Rectal smooth muscle tissue (tissue), 1 donor: ENCODE results near the gene FMNL1.

Source experiments
- H3K27ac ChIP-seq: one replicate; pipeline ENCODE4 v1.7.0; 2013; ENCODE audit warnings: low read depth, low read length, inconsistent platforms
- H3K27me3 ChIP-seq: one replicate; pipeline ENCODE4 v1.7.0; 2013; ENCODE audit warnings: low read length; ENCODE audit not compliant: control insufficient read depth, insufficient read depth
- H3K36me3 ChIP-seq: one replicate; pipeline ENCODE4 v1.7.0; 2013; ENCODE audit warnings: low read length; ENCODE audit not compliant: control insufficient read depth, insufficient read depth
- H3K4me1 ChIP-seq: one replicate; pipeline ENCODE4 v1.7.0; 2013; ENCODE audit warnings: low read length; ENCODE audit not compliant: control insufficient read depth, insufficient read depth
- H3K4me3 ChIP-seq: one replicate; pipeline ENCODE4 v1.7.0; 2013; ENCODE audit warnings: low read length
- H3K9ac ChIP-seq: one replicate; pipeline ENCODE4 v1.7.0; 2013; ENCODE audit warnings: low read length

The FMNL1 gene

GRCh38 chr17:45270828-45271418, 49.2 kb downstream of the FMNL1 start:
- Histone ChIP-seq H3K9ac (no peak overlapping the region), H3K4me1 (no peaks in the 10 kb centered on the region), H3K4me3 (no peak overlapping the region), H3K27ac (no peak overlapping the region), H3K27me3 (no peaks in the 10 kb centered on the region), H3K36me3 (peaks cover 60% of the 10 kb centered on the region)

DNA sequence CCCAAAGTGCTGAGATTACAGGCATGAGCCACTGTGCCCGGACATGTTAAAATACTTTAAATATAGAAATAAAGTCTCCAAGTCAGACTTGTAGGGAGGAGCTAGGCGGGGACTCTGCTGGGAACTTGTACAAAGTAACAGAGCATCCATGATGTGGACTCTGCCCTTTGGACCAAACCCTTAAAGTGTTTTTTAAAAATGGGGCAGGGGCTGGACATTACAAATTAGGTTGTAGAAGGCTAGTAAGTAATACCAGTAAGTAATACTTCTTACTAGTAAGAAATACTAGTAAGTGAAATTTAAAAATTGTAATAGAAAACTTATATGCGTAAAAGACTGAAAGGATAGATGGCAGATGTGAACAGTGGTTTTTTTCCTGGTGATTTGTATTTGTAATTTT, 49.9 kb downstream of the FMNL1 start:
- peaks cover 59% of the 10 kb centered on the region for H3K36me3 ChIP-seq
- peaks cover 5% of the 10 kb centered on the region for H3K4me1 ChIP-seq
- no peak overlapping the region for H3K27ac ChIP-seq
- no peak overlapping the region for H3K9ac ChIP-seq
- H3K27me3 ChIP-seq: no peaks in the 10 kb centered on the region
- no peak overlapping the region for H3K4me3 ChIP-seq

DNA sequence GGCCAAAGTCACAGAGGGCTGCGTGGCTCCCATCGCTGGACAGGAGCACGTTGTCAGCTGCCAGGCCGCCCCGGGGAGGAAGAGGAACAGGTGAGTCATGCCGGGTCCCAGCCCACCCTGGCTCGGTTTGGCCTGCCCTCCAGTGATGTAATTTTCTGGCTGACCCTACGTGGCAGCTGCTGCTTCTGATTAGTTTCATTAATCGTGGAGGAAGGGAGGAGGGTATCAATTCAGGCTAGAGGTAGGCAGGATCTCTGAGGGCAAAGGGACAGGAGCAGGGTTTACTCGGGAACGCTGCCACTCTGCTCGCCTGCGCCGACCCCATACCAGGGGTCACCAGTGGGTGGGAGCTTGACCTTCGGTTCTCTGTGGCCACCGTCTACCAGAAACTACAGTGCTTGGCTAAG, 51.9 kb downstream of the FMNL1 start:
- no peak overlapping the region for H3K27ac ChIP-seq
- peaks cover 16% of the 10 kb centered on the region for H3K4me1 ChIP-seq
- no peak overlapping the region for H3K9ac ChIP-seq
- H3K27me3 ChIP-seq: no peaks in the 10 kb centered on the region
- H3K4me3 ChIP-seq: no peak overlapping the region
- peaks cover 42% of the 10 kb centered on the region for H3K36me3 ChIP-seq

- H3K4me3 ChIP-seq: no peak overlapping the region
- H3K27ac ChIP-seq: no peak overlapping the region
- H3K4me1 ChIP-seq: peaks cover 16% of the 10 kb centered on the region
- no peak overlapping the region for H3K9ac ChIP-seq
- no peaks in the 10 kb centered on the region for H3K27me3 ChIP-seq
- H3K36me3 ChIP-seq: peaks cover 39% of the 10 kb centered on the region
These were observed 52.3 kb downstream of the FMNL1 start for GRCh38 chr17:45274033-45274432.

GRCh38 chr17:45276031-45276430, 54.3 kb downstream of the FMNL1 start:
- no peak overlapping the region for H3K9ac ChIP-seq
- H3K4me3 ChIP-seq: no peak overlapping the region
- peaks cover 16% of the 10 kb centered on the region for H3K4me1 ChIP-seq
- H3K36me3 ChIP-seq: peaks cover 25% of the 10 kb centered on the region
- H3K27me3 ChIP-seq: no peaks in the 10 kb centered on the region
- peak overlapping the region; percentile 51 for H3K27ac ChIP-seq

DNA sequence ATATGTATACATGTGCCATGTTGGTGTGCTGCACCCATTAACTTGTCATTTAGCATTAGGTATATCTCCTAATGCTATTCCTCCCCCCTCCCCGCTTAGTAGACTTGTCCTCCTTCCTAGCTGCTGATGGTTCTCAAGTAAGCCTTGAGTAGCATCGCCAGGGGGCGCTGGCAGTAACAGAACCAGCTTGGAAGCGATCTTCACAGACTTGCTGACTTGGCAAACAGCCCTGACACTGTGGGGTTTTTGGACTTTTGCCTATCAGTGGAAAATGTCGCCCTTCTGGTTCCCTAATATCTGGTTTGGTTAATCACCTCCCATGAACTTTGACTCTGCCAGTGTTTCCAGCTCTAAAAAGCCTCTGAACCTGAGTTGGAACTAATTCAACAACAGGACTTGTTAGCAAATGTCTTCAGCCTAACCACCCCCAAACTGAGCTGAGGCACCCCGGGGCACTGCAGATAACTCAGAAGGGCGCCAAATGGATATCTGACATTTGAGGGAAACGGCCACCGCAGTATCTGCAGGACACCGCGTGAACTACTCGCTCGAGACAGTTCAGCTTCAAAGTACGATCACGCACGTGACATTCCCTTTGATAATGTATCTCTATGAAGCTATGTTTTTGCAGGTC, 55.6 kb downstream of the FMNL1 start:
- Histone ChIP-seq H3K4me1 (peaks cover 20% of the 10 kb centered on the region), H3K27me3 (no peaks in the 10 kb centered on the region), H3K9ac (no peak overlapping the region), H3K36me3 (peaks cover 21% of the 10 kb centered on the region), H3K4me3 (no peak overlapping the region), H3K27ac (peak overlapping the region; percentile 52)

DNA sequence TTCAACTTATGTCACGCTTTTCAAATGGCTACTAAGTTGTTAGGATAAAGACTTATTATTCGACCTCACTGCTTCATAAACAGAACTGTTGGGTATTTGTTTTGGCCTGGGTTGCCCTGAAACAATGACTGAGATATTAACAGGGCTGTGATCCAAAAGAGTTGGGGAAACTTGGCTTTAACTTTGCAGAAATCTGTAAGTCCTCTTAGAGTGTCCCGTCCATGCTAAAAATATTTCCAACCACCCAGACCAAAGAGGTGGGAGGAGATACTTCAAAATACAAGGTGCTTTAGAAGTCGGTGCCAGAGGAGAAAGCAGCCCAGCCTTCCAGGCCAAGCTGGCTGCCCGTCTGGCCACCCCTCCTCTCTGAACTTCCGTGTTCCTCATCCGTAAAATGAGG, 56.3 kb downstream of the FMNL1 start:
- H3K4me3 ChIP-seq: no peak overlapping the region
- H3K36me3 ChIP-seq: peaks cover 24% of the 10 kb centered on the region
- peak overlapping the region; percentile 52 for H3K27ac ChIP-seq
- no peaks in the 10 kb centered on the region for H3K27me3 ChIP-seq
- H3K4me1 ChIP-seq: peaks cover 26% of the 10 kb centered on the region
- no peak overlapping the region for H3K9ac ChIP-seq

DNA sequence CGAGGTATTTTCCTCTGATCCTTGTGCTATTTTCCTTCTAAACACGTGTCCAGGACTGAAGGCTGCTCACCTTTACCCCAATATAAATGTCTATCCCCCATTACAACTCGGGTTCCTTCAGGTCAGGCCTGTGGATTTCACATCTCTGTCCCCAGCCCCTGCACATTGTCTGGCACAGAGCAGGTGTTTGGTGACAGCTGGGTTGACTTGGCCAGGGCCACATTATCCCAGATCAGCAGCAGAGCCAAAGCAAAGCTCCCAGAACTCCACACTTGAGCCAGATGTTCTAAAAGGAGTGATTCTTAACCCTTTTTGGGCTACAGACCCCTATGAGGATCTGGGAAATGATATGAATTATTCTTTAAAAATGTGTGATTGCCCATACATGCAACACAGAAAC, 58.2 kb downstream of the FMNL1 start:
- Histone ChIP-seq H3K27ac (peak overlapping the region; percentile 7), H3K27me3 (no peaks in the 10 kb centered on the region), H3K36me3 (peaks cover 21% of the 10 kb centered on the region), H3K4me1 (peaks cover 45% of the 10 kb centered on the region), H3K9ac (no peak overlapping the region), H3K4me3 (no peak overlapping the region)

DNA sequence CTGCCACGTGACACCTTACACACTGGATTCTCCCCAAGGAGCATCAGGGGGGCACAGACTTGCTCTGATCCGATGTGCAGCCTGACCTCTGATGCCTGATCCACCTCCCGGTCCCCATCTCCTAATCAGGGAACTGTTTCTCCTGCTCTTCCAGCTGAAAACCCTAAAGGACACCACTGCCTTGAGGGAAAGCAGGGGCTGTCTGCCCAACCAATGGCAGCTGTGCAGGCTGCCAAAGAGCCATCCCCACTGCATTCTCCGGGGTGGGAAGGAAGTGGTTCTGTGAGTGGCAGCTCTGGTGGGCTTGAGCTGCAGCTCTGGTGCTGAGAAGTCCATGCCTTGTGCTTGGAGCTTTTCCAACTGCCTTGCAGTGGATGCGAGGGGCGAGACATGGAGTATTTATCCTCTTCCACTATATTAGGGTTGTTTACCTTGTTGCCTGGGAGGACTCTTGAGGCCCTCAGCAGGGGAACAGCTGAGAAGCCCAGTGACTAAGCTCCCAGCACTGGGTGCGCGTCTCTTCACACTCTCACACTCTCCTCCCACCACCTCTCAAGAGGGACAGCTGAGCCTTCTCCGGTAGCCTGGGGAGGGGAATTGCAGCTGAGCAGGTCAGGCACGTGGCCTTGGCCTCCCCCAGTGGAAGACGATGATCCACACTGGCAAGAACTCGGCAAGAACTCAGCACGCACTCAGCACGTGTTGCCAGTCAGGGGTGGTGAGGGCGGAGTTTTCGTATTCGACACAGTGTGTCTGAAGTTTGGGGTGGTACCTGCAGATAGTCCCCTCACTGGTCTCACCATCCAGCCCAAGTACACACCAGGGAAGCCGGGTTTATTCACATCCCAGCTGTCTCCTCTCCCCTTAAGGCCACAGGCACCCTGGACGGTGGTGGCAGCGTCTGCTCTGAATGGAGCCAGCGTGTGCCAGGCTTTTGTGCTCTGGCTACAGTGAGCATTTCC, 61.3 kb downstream of the FMNL1 start:
- H3K27ac ChIP-seq: peak overlapping the region; percentile 79
- no peak overlapping the region for H3K4me3 ChIP-seq
- H3K9ac ChIP-seq: no peak overlapping the region
- no peaks in the 10 kb centered on the region for H3K27me3 ChIP-seq
- peaks cover 43% of the 10 kb centered on the region for H3K36me3 ChIP-seq
- H3K4me1 ChIP-seq: peaks cover 53% of the 10 kb centered on the region

DNA sequence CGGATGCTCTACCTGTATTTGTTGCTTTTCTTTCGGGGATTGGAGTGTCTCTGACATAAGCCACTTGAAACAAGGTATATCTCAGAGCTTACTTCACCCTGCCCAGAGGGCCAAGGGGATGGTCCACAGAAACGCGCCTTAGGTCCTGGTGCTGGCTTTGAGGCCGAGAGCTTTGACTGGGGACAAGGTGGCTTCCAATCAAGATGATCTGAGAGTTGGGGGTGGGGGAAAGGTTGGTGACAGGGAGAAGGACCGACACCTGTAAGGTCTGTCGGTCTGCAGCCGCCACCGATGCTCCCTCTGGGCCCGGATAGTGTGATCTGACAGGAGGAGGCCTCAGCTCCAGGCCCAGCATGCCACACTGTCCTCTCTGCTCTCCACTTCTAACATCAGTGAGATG, 62.0 kb downstream of the FMNL1 start:
- Histone ChIP-seq H3K27ac (peak overlapping the region; percentile 79), H3K9ac (no peak overlapping the region), H3K4me3 (no peak overlapping the region), H3K27me3 (no peaks in the 10 kb centered on the region), H3K4me1 (peaks cover 55% of the 10 kb centered on the region), H3K36me3 (peaks cover 44% of the 10 kb centered on the region)

DNA sequence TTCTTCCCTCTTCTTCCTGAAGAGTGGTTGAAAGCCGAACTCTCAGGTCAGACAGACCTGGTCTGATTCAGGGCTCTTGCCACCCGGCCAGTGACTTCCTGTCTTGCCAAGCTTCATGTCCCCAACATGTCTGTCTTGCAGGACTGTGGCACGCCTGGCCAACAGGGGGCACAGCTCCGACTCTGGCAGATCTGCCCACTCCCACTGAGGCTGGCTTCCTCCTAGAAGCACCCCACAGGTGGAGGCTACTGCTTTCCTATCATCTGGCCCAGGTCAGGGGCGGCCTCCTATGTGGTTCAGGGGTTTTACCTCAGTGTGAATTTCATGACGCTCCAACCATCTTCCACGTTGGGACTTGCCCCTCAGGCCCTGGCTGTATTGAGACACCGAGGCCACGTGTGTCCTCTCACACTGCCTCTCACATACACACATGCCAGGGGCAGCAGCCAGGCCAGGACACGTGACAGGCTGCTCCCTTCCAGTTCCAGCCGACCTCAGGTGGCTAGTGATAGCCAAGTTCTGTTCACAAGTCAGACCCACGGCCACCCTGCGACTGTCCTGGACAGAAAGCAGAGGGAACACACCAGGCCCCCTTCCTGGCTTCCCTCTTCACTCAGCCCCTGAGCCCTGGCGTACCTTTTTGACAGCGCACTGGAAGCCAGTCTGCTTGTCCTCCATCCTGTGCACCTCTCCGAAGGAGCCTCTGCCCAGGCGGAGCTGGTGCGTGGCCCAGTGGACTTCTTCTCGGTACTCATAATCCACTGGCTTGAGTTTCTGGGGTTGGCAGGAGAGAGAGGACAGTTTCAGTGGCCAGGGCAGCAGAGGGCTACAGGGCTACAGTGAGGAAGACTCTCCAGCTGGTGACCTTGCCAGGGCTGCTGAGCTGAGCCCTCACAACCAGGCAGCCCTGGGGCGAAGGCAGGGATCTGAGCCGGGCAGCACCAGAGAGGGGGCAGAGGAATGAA, 62.8 kb downstream of the FMNL1 start:
- peaks cover 60% of the 10 kb centered on the region for H3K4me1 ChIP-seq
- H3K9ac ChIP-seq: no peak overlapping the region
- H3K27ac ChIP-seq: peak overlapping the region; percentile 79

DNA sequence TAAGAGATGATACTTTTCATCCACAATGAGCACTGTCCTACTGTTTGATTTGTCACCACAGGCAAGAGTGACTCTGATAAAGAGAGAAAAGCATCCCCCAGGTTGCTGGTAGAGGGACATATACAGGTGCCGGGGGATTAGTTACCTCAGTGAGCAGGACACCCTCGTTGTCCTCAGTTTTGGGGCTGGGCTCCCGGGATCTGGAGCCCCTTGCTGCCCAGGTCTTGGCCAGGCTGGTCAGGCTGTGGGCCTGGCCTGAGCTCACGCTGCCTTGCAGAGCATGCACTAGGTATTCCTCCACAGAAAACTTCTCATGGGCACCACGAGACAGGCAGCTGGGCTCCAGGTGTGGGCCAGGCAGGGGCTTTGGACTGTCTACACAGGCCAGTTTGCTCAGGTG, 64.6 kb downstream of the FMNL1 start:
- H3K27me3 ChIP-seq: no peaks in the 10 kb centered on the region
- H3K9ac ChIP-seq: no peak overlapping the region
- peak overlapping the region; percentile 92 for H3K27ac ChIP-seq
- H3K4me1 ChIP-seq: peaks cover 78% of the 10 kb centered on the region
- H3K36me3 ChIP-seq: peaks cover 59% of the 10 kb centered on the region
- H3K4me3 ChIP-seq: no peak overlapping the region

More for the DNA sequence above, 62.8 kb downstream of the FMNL1 start:
- H3K36me3 ChIP-seq: peaks cover 52% of the 10 kb centered on the region
- H3K4me3 ChIP-seq: no peak overlapping the region
- no peaks in the 10 kb centered on the region for H3K27me3 ChIP-seq
